GM13977 (cell line): Measurements from ENCODE around the gene GLIS2.

Source experiments
- DNase-seq: peaks from one replicate; pipeline ENCODE4 v3.0.0; 2012; ENCODE audit warnings: low spot score
- CTCF ChIP-seq: IDR thresholded peaks from 2 replicates; pipeline ENCODE4 v1.5.1; 2012; ENCODE audit warnings: mild to moderate bottlenecking, control low read depth; ENCODE audit not compliant: insufficient read depth; ENCODE audit errors: extremely low read depth, missing control alignments
- in situ Hi-C: fragments of 300-500 bp; cut with MboI; formaldehyde crosslinking; loops from one replicate; pipeline ENCODE4 v1.12.0; 2022; ENCODE audit warnings: low sequenced_read_pairs, low pct_unique_long_range_greater_than_20kb, mixed read lengths, inconsistent platforms; ENCODE audit not compliant: unreplicated experiment

Gene GLIS2

GRCh38 chr16:4383591-4384444 is 68.0 kb downstream of the GLIS2 start:
- in situ Hi-C loops: no loop called here
- TF ChIP-seq CTCF: no peak
- DNase-seq: no peak

GRCh38 chr16:4384509-4384942 is 68.7 kb downstream of the GLIS2 start:
- TF ChIP-seq CTCF: no peak
- DNase-seq: no peak
- in situ Hi-C loops: no loop called here

- TF ChIP-seq CTCF: no peak
- no peak for DNase-seq
- in situ Hi-C loops: no loop called here
These were observed 69.4 kb downstream of the GLIS2 start for GRCh38 chr16:4385066-4385788.

GRCh38 chr16:4385789-4386450 is 70.1 kb downstream of the GLIS2 start:
- in situ Hi-C loops: no loop called here
- no peak for TF ChIP-seq CTCF

GRCh38 chr16:4386451-4386805 is 70.6 kb downstream of the GLIS2 start:
- DNase-seq: no peak
- TF ChIP-seq CTCF: no peak
- in situ Hi-C loops: no loop called here

More at GRCh38 chr16:4385789-4386450, 70.1 kb downstream of the GLIS2 start:
- no peak for DNase-seq

GRCh38 chr16:4386951-4387565 is 71.2 kb downstream of the GLIS2 start:
- in situ Hi-C loops: no loop called here
- no peak for DNase-seq

More at GRCh38 chr16:4386951-4387565, 71.2 kb downstream of the GLIS2 start:
- no peak for TF ChIP-seq CTCF
